Parathyroid adenoma (tissue), 2 donors: ENCODE data around the gene ZMIZ1.

Experiments
- H2AFZ ChIP-seq: fragments of 300-600 bp; sonication (generic); one replicate; pipeline ENCODE4 v1.7.0; 2017; ENCODE audit warnings: antibody characterized with exemption, mild to moderate bottlenecking
- H3K27ac ChIP-seq: fragments of 300-600 bp; sonication (generic); one replicate; pipeline ENCODE4 v1.7.0; 2017
- H3K27me3 ChIP-seq: fragments of 300-600 bp; sonication (generic); one replicate; pipeline ENCODE4 v1.7.0; 2017; ENCODE audit warnings: low read length; ENCODE audit not compliant: control insufficient read depth, insufficient read depth
- H3K36me3 ChIP-seq: fragments of 300-600 bp; sonication (generic); one replicate; pipeline ENCODE4 v1.7.0; 2017; ENCODE audit warnings: low read length; ENCODE audit not compliant: control insufficient read depth, insufficient read depth
- H3K4me1 ChIP-seq: fragments of 300-600 bp; sonication (generic); one replicate; pipeline ENCODE4 v1.7.0; 2017; ENCODE audit warnings: control low read depth
- H3K4me2 ChIP-seq: fragments of 300-600 bp; sonication (generic); one replicate; pipeline ENCODE4 v1.7.0; 2017; ENCODE audit warnings: low read length
- H3K4me3 ChIP-seq: fragments of 300-600 bp; sonication (generic); one replicate; pipeline ENCODE4 v1.7.0; 2017; ENCODE audit warnings: low read depth, low read length
- H3K79me2 ChIP-seq: fragments of 300-600 bp; sonication (generic); one replicate; pipeline ENCODE4 v1.7.0; 2017; ENCODE audit warnings: control low read depth
- H3K9ac ChIP-seq: fragments of 300-600 bp; sonication (generic); one replicate; pipeline ENCODE4 v1.7.0; 2017; ENCODE audit warnings: mild to moderate bottlenecking
- H3K9me3 ChIP-seq: fragments of 300-600 bp; sonication (generic); one replicate; pipeline ENCODE4 v1.7.0; 2017; ENCODE audit warnings: low read length; ENCODE audit not compliant: control insufficient read depth
- TF ChIP-seq, protein P1 (sequence below): fragments of 300-600 bp; sonication (generic); IDR thresholded peaks from one replicate; pipeline ENCODE4 v1.7.0; 2017; ENCODE audit warnings: antibody characterized with exemption, mild to moderate bottlenecking
- donor health status: primary hyperparathyroidism.

The ZMIZ1 gene

DNA sequence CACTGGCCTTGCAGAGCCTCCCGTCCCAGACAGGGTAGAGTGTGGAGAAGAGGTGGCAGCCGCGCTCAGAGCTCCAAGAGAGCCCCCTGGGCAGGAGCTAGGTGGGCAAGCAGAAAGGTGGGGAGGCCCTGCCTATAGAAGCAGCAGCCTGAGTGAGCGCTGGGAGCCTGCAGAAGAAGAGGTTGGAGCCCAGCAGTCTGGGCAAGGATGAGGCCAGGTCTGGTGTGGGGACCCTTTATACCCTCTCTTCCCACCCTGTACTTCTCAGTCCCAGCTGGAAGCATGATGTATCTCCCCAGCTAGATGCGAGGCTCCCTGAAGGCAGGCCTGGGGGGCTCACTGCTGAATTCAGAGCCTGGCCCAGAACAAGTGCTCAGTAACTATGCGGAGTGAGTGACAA, 44.5 kb upstream of the ZMIZ1 start:
- no peaks in the 10 kb centered on the region for H3K27me3 ChIP-seq
- no peaks in the 10 kb centered on the region for H3K36me3 ChIP-seq
- H2AFZ ChIP-seq, result no peak overlapping the region
- no peak overlapping the region for H3K4me3 ChIP-seq
- no peak overlapping the region for H3K9ac ChIP-seq
- no peaks in the 10 kb centered on the region for H3K79me2 ChIP-seq
- peaks cover 3% of the 10 kb centered on the region for H3K4me1 ChIP-seq
- TF ChIP-seq, protein P1, sequence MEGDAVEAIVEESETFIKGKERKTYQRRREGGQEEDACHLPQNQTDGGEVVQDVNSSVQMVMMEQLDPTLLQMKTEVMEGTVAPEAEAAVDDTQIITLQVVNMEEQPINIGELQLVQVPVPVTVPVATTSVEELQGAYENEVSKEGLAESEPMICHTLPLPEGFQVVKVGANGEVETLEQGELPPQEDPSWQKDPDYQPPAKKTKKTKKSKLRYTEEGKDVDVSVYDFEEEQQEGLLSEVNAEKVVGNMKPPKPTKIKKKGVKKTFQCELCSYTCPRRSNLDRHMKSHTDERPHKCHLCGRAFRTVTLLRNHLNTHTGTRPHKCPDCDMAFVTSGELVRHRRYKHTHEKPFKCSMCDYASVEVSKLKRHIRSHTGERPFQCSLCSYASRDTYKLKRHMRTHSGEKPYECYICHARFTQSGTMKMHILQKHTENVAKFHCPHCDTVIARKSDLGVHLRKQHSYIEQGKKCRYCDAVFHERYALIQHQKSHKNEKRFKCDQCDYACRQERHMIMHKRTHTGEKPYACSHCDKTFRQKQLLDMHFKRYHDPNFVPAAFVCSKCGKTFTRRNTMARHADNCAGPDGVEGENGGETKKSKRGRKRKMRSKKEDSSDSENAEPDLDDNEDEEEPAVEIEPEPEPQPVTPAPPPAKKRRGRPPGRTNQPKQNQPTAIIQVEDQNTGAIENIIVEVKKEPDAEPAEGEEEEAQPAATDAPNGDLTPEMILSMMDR, result no peak
- no peaks in the 10 kb centered on the region for H3K9me3 ChIP-seq
- no peak overlapping the region for H3K27ac ChIP-seq
- H3K4me2 ChIP-seq, result no peak overlapping the region

DNA sequence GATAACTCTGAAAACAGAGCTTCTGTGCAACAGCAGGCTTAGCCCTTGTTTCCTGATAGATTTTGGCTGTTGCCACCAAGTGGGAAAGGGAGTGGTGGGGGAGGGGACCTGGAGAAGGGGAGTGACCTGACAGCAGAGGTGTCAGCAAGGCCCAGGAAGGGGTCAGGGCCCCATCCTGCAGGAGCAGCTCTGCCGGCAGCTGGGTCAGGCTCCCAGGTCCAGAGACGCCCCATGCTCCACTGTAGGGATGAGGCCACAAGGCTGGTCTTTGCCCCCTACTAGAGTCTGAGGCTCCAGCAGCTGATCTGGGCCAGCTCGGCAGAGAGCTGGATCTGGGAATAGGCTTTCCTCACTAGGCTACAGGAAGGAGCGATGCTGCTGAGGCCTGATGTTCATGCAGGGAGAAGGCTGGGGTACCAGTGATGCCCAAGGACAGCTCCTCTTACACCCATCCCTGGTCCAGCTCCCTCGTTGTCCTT, 44.0 kb upstream of the ZMIZ1 start:
- H3K4me1 ChIP-seq, result peaks cover 3% of the 10 kb centered on the region
- no peaks in the 10 kb centered on the region for H3K9me3 ChIP-seq
- no peaks in the 10 kb centered on the region for H3K79me2 ChIP-seq
- no peak overlapping the region for H3K27ac ChIP-seq
- no peak overlapping the region for H3K4me3 ChIP-seq
- TF ChIP-seq, protein P1, result no peak
- no peak overlapping the region for H3K9ac ChIP-seq
- no peaks in the 10 kb centered on the region for H3K27me3 ChIP-seq
- no peak overlapping the region for H2AFZ ChIP-seq
- no peaks in the 10 kb centered on the region for H3K36me3 ChIP-seq
- H3K4me2 ChIP-seq, result no peak overlapping the region

DNA sequence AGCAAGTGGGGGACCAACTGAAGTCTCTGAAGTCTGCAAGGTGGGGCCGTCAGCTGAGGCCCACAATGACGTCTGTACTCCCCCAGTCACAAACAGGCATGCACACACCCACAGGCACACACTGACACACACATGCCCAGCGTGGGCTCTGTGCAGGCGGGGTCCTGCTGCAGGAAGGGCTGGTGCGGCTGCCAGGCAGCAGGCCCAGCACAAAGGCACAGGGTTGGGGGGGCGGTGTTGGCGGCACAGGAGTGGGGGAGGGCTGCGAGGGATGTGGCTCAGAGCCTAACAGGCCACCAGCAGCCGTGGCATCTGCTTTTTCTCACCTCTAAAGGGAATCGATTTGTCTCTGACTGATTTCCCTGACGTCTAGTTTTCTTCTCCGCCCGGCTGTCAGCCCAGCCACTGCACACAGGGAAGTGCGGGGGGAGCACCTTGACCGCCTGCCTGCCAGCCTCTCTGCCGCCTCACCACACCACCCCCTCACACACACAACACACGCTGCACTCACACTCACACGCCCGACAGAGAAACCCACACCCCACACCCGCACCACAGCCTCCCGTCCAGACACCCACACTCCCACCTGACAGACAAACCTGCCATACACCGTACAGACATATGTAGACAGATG, 43.5 kb upstream of the ZMIZ1 start:
- H3K79me2 ChIP-seq, result no peaks in the 10 kb centered on the region
- H3K27ac ChIP-seq, result no peak overlapping the region
- H3K36me3 ChIP-seq, result no peaks in the 10 kb centered on the region
- H3K4me3 ChIP-seq, result no peak overlapping the region
- H3K4me1 ChIP-seq, result peaks cover 2% of the 10 kb centered on the region
- TF ChIP-seq, protein P1, result no peak
- no peaks in the 10 kb centered on the region for H3K27me3 ChIP-seq
- no peak overlapping the region for H3K9ac ChIP-seq
- no peak overlapping the region for H3K4me2 ChIP-seq
- no peaks in the 10 kb centered on the region for H3K9me3 ChIP-seq
- no peak overlapping the region for H2AFZ ChIP-seq

DNA sequence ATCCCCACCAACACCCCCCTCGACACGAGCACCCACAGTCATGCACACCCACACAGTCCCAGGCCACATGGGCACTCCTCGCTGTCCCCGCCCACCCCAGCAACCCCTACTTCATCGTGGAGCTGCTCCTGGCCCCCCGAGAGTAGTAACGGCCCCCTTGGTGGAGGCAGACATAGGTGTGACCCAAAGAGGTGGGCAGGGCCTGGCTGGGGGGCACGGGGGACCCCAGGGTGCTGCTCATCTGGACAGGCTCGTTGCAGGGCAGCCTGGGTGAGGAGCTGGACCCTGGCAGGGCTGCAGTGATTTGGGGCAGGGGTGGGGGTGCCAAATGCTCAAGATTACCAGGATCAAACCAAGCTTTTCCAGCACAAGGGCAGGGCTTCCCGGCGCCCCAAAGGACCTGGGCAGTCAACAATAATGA, 42.4 kb upstream of the ZMIZ1 start:
- TF ChIP-seq, protein P1, result no peak
- Histone ChIP-seq H3K36me3 (no peaks in the 10 kb centered on the region), H3K9me3 (no peaks in the 10 kb centered on the region), H3K4me1 (no peaks in the 10 kb centered on the region), H3K4me2 (no peak overlapping the region), H2AFZ (no peak overlapping the region), H3K27me3 (no peaks in the 10 kb centered on the region), H3K4me3 (no peak overlapping the region), H3K79me2 (no peaks in the 10 kb centered on the region), H3K9ac (no peak overlapping the region), H3K27ac (no peak overlapping the region)

DNA sequence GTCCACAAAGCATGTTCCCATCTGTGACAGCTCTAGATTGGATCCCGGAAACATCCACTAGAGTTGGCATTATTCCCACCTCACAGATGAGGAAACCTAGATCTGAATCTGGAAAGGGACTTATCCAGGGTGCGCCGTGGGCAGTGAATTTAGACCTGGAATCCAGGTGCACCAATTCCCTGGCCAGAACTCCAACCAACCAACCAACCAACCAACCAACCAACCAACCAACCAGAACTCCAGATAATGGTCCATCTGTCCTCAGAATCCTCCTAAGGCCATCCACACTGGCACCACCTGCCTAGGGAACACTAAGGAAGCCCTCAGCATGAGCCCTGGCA, 42.0 kb upstream of the ZMIZ1 start:
- Histone ChIP-seq H3K9me3 (no peaks in the 10 kb centered on the region), H2AFZ (no peak overlapping the region), H3K4me3 (no peak overlapping the region), H3K27ac (no peak overlapping the region), H3K36me3 (no peaks in the 10 kb centered on the region), H3K27me3 (no peaks in the 10 kb centered on the region), H3K79me2 (no peaks in the 10 kb centered on the region), H3K4me2 (no peak overlapping the region), H3K4me1 (no peaks in the 10 kb centered on the region), H3K9ac (no peak overlapping the region)
- TF ChIP-seq, protein P1, result no peak
